Subcutaneous preadipocyte (primary cell): ENCODE measurements around the gene ADGRB3. TPM values are rescaled to one million over a fixed set of nuclear protein-coding genes. Genes with fewer than 3 reads are reported as not detected.

Experiments
- small RNA-seq: library from RNA; depleted of rRNA; stranded (forward); fragments of <200 nt; gene quantifications from one replicate; pipeline ENCODE3, GENCODE V24; 2012
- total RNA-seq: library from RNA; depleted of rRNA; stranded (reverse); fragments of >200 nt; gene quantifications from 2 replicates; pipeline ENCODE4 v1.2.3, GENCODE V29; 2012

The ADGRB3 gene
- total RNA-seq: under 0.01 and 0.78 TPM in 2 replicates

GRCh38 chr6:68634726-68635411, at the start of gene ADGRB3:
Gene ADGRB3, plus strand, starts transcription at chr6:68635282. Its CDS starts 3,394 bp downstream, at chr6:68638676.

Small RNAs within 50 kb of the gene (small RNA-seq; reads per million reads assigned to genes)
- not detected for gene AL606923.1
